Activated CD4-positive, alpha-beta T cell treated with anti-CD3 and anti-CD28 coated beads, Interleukin-2, amount 10 ng/mL, durations not matched to agents 7 days and 5 days (primary cell): ENCODE results near the gene KPNA6. TPM values are rescaled to one million over a fixed set of nuclear protein-coding genes. Genes with fewer than 3 reads are reported as not detected.
A peak's percentile ranks its signal among the peaks of the same experiment; 100 is the strongest.
"Not testable (repeated sequence)": the region's sequence is repeated elsewhere in the genome, so short reads cannot be mapped to it uniquely, and the experiment has no call there.

Experiments used
- CTCF ChIA-PET: fragments of 350-600 bp; sonication (Branson Sonifier 250); formaldehyde crosslinking; loops from one replicate; lab custom pipeline; 2021; ENCODE audit warnings: antibody characterized with exemption; lab: Charles Lee
- POLR2A ChIA-PET: fragments of 350-600 bp; sonication (Branson Sonifier 250); formaldehyde crosslinking; loops from one replicate; lab custom pipeline; 2021; ENCODE audit warnings: antibody characterized with exemption; lab: Charles Lee
- DNase-seq: peaks from one replicate; pipeline ENCODE4 v3.0.0-alpha.2; 2020
- H3K27ac Mint-ChIP-seq: one replicate; pipeline ENCODE4 v1.8.0; 2021; ENCODE audit warnings: mild to moderate bottlenecking, moderate library complexity, mixed read lengths
- H3K27me3 Mint-ChIP-seq: one replicate; pipeline ENCODE4 v1.8.0; 2021; ENCODE audit warnings: mixed read lengths
- H3K36me3 Mint-ChIP-seq: one replicate; pipeline ENCODE4 v1.8.0; 2021; ENCODE audit warnings: low read depth, mixed read lengths
- H3K4me1 Mint-ChIP-seq: one replicate; pipeline ENCODE4 v1.8.0; 2021; ENCODE audit warnings: mixed read lengths
- H3K4me3 Mint-ChIP-seq: one replicate; pipeline ENCODE4 v1.8.0; 2021; ENCODE audit warnings: mild to moderate bottlenecking, moderate library complexity, mixed read lengths
- H3K9me3 Mint-ChIP-seq: one replicate; pipeline ENCODE4 v1.8.0; 2021; ENCODE audit warnings: mixed read lengths
- total RNA-seq, 2 experiments: library from RNA; stranded (reverse); gene quantifications; one replicate each; pipeline ENCODE4 v1.2.3, GENCODE V29; 2021

The KPNA6 gene
- 10 to 100 TPM; 64.8 to 64.9 TPM for total RNA-seq

GRCh38 chr1:32107742-32108661 is at the start of gene KPNA6:
Gene KPNA6, plus strand, starts transcription at chr1:32108056. Its CDS starts 75 bp downstream, at chr1:32108131.
- H3K4me3 Mint-ChIP-seq = peak within 1 kb of the TSS; percentile 97
- no peaks in the 10 kb centered on the region for H3K9me3 Mint-ChIP-seq
- ChIA-PET CTCF (interaction anchor here (0.6 to 2.7 kb wide), 18 partner anchors 10 to 412 kb away, joined by 3 to 13 read pairs (median 4); partner anchors contain the start of gene TMEM39B), POLR2A (interaction anchor here (0.6 to 0.8 kb wide), 2 partner anchors 22 to 141 kb away, joined by 3 read pairs; no protein-coding TSS in a partner anchor)
- peaks cover 6% of the 10 kb centered on the region for H3K36me3 Mint-ChIP-seq
- H3K27me3 Mint-ChIP-seq = no peaks in the 10 kb centered on the region
- DNase-seq = peak; percentile 95
- peaks cover 36% of the 10 kb centered on the region for H3K4me1 Mint-ChIP-seq
- H3K27ac Mint-ChIP-seq = peak within 1 kb of the TSS; percentile 98

- no peaks in the 10 kb centered on the region for H3K27me3 Mint-ChIP-seq
- H3K4me3 Mint-ChIP-seq = no peak overlapping the region
- ChIA-PET CTCF (interaction anchor here (0.7 to 2.9 kb wide), 6 partner anchors 11 to 97 kb away, joined by 3 to 10 read pairs (median 3); no protein-coding TSS in a partner anchor), POLR2A (no interaction called here)
- H3K36me3 Mint-ChIP-seq = peaks cover 53% of the 10 kb centered on the region
- H3K27ac Mint-ChIP-seq = no peak overlapping the region
- no peak for DNase-seq
- H3K4me1 Mint-ChIP-seq = peaks cover 9% of the 10 kb centered on the region
- no peaks in the 10 kb centered on the region for H3K9me3 Mint-ChIP-seq
These were observed 46.9 kb upstream of the KPNA6 start for GRCh38 chr1:32060914-32061313.

- Mint-ChIP-seq H3K27ac (peak overlapping the region; percentile 72), H3K27me3 (no peaks in the 10 kb centered on the region)
These were observed 45.0 kb upstream of the KPNA6 start for GRCh38 chr1:32062867-32063230.

GRCh38 chr1:32063261-32063681 is 44.6 kb upstream of the KPNA6 start:
- Mint-ChIP-seq H3K36me3 (peaks cover 42% of the 10 kb centered on the region), H3K27ac (peak overlapping the region; percentile 72), H3K9me3 (no peaks in the 10 kb centered on the region), H3K4me3 (no peak overlapping the region), H3K27me3 (no peaks in the 10 kb centered on the region), H3K4me1 (peaks cover 19% of the 10 kb centered on the region)
- POLR2A ChIA-PET = no interaction called here
- no peak for DNase-seq
- CTCF ChIA-PET = interaction anchor here (0.8 to 2.9 kb wide), 5 partner anchors 9 to 105 kb away, joined by 3 to 18 read pairs (median 4); partner anchors contain the start of gene TMEM39B

More at GRCh38 chr1:32062867-32063230, 45.0 kb upstream of the KPNA6 start:
- Mint-ChIP-seq H3K36me3 (peaks cover 43% of the 10 kb centered on the region), H3K4me3 (no peak overlapping the region), H3K4me1 (peaks cover 19% of the 10 kb centered on the region), H3K9me3 (no peaks in the 10 kb centered on the region)
- POLR2A ChIA-PET = no interaction called here
- CTCF ChIA-PET = interaction anchor here (0.5 to 2.9 kb wide), 7 partner anchors 9 to 105 kb away, joined by 3 to 18 read pairs (median 4); partner anchors contain the start of gene TMEM39B
- no peak for DNase-seq

- not testable (repeated sequence) for H3K9me3 Mint-ChIP-seq, H3K27me3 Mint-ChIP-seq, DNase-seq, H3K4me3 Mint-ChIP-seq
- POLR2A ChIA-PET = interaction anchor here (0.7 kb wide), 2 partner anchors 15 to 36 kb away, joined by 7 to 18 read pairs; no protein-coding TSS in a partner anchor
- CTCF ChIA-PET = interaction anchor here (0.6 to 1.9 kb wide), 5 partner anchors 9 to 980 kb away, joined by 3 to 4 read pairs (median 3); no protein-coding TSS in a partner anchor
- H3K4me1 Mint-ChIP-seq = peaks cover 28% of the 10 kb centered on the region
- peak overlapping the region; percentile 41 for H3K27ac Mint-ChIP-seq
- peaks cover 25% of the 10 kb centered on the region for H3K36me3 Mint-ChIP-seq
These were observed 42.0 kb upstream of the KPNA6 start for GRCh38 chr1:32065613-32066488.

GRCh38 chr1:32066489-32066873 is 41.4 kb upstream of the KPNA6 start:
- H3K9me3 Mint-ChIP-seq = no peaks in the 10 kb centered on the region
- ChIA-PET CTCF (interaction anchor here (1.4 to 1.9 kb wide), 2 partner anchors 10 to 30 kb away, joined by 4 read pairs; no protein-coding TSS in a partner anchor), POLR2A (no interaction called here)
- H3K27me3 Mint-ChIP-seq = peaks cover 3% of the 10 kb centered on the region
- no peak overlapping the region for H3K27ac Mint-ChIP-seq
- no peak overlapping the region for H3K4me3 Mint-ChIP-seq
- H3K4me1 Mint-ChIP-seq = peaks cover 28% of the 10 kb centered on the region
- DNase-seq = peak; percentile 27
- peaks cover 19% of the 10 kb centered on the region for H3K36me3 Mint-ChIP-seq

- ChIA-PET POLR2A (no interaction called here), CTCF (interaction anchor here (0.6 kb wide), 1 partner anchor 197 kb away, joined by 3 read pairs; no protein-coding TSS in a partner anchor)
- no peak for DNase-seq
- Mint-ChIP-seq H3K4me3 (no peak overlapping the region), H3K27me3 (peaks cover 3% of the 10 kb centered on the region), H3K4me1 (peaks cover 43% of the 10 kb centered on the region), H3K27ac (no peak overlapping the region), H3K9me3 (no peaks in the 10 kb centered on the region), H3K36me3 (peaks cover 9% of the 10 kb centered on the region)
These were observed 38.8 kb upstream of the KPNA6 start for GRCh38 chr1:32068957-32069588.

GRCh38 chr1:32071758-32072621 is 35.9 kb upstream of the KPNA6 start:
- CTCF ChIA-PET = interaction anchor here (0.6 to 3.2 kb wide), 9 partner anchors 9 to 1110 kb away, joined by 3 to 18 read pairs (median 5); partner anchors contain the start of genes KPNA6 and TRIM62
- Mint-ChIP-seq H3K36me3 (peaks cover 17% of the 10 kb centered on the region), H3K27me3 (peaks cover 3% of the 10 kb centered on the region), H3K4me3 (peak overlapping the region; percentile 96), H3K4me1 (peaks cover 46% of the 10 kb centered on the region), H3K9me3 (no peaks in the 10 kb centered on the region), H3K27ac (peak overlapping the region; percentile 92)
- DNase-seq = no peak
- POLR2A ChIA-PET = interaction anchor here (1.1 kb wide), 1 partner anchor 245 kb away, joined by 5 read pairs; no protein-coding TSS in a partner anchor

- Mint-ChIP-seq H3K36me3 (peaks cover 25% of the 10 kb centered on the region), H3K9me3 (no peaks in the 10 kb centered on the region), H3K27me3 (peaks cover 3% of the 10 kb centered on the region), H3K27ac (peak within 1 kb of the TSS; percentile 92), H3K4me3 (peak within 1 kb of the TSS; percentile 96), H3K4me1 (peaks cover 47% of the 10 kb centered on the region)
- CTCF ChIA-PET = interaction anchor here (0.6 to 3.2 kb wide), 18 partner anchors 8 to 1109 kb away, joined by 3 to 18 read pairs (median 4); partner anchors contain the start of genes KPNA6 and TRIM62
- DNase-seq = peak; percentile 96
- POLR2A ChIA-PET = interaction anchor here (0.6 to 1.4 kb wide), 4 partner anchors 27 to 246 kb away, joined by 3 to 5 read pairs (median 3); no protein-coding TSS in a partner anchor
These were observed 35.1 kb upstream of the KPNA6 start, which contains the start of gene TMEM39B for GRCh38 chr1:32072622-32073298. Gene TMEM39B, plus strand, starts transcription at chr1:32072939. Its CDS starts 109 bp downstream, at chr1:32073048.
